GM21381 (cell line): ENCODE measurements around the gene CYCS.
"Not testable (repeated sequence)": the region's sequence is repeated elsewhere in the genome, so short reads cannot be mapped to it uniquely, and the experiment has no call there.

Experiments
- ATAC-seq: cut with Tn5 transposase; IDR thresholded peaks from one replicate; pipeline ENCODE4 v1.9.1; 2021; ENCODE audit warnings: mild to moderate bottlenecking, moderate library complexity; ENCODE audit not compliant: unreplicated experiment

CYCS gene

GRCh38 chr7:25125137-25125946 lies at the start of gene CYCS:
Gene CYCS, minus strand, starts transcription at chr7:25125260. Its CDS starts 1,141 bp downstream, at chr7:25124119.
- ATAC-seq, result peak; percentile 93

- no peak for ATAC-seq
These were observed 48.1 kb upstream of the CYCS start for GRCh38 chr7:25173184-25173583.

DNA sequence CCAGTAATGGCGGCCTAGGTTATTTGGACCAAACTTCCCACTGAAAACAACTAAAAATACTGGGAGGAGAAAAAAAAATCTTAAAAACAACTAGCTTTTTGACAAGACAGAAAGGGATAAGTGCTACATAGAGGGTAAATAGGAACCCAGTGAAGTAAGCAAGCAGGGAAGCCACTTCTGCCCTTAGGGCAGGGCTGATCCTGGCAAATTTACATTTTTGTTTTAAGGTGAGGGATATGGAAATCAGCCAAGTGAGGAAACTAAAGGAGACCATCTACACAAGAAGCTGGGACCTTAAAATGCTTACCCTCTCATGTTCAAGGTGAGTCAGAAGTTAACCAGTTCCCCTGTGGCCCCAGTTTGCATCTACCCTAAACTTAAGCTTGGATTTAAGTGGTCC lies 46.5 kb upstream of the CYCS start:
- no peak for ATAC-seq

- ATAC-seq, result no peak
These were observed 46.0 kb upstream of the CYCS start for GRCh38 chr7:25171071-25171470.

GRCh38 chr7:25169683-25170082 lies 44.6 kb upstream of the CYCS start:
- no peak for ATAC-seq

GRCh38 chr7:25168145-25168544 lies 43.1 kb upstream of the CYCS start:
- ATAC-seq, result no peak

GRCh38 chr7:25167262-25167843 lies 42.3 kb upstream of the CYCS start:
- ATAC-seq, result no peak

- ATAC-seq, result not testable (repeated sequence)
These were observed 35.0 kb upstream of the CYCS start for GRCh38 chr7:25159983-25160596.

- no peak for ATAC-seq
These were observed 33.9 kb upstream of the CYCS start for GRCh38 chr7:25158966-25159365.

DNA sequence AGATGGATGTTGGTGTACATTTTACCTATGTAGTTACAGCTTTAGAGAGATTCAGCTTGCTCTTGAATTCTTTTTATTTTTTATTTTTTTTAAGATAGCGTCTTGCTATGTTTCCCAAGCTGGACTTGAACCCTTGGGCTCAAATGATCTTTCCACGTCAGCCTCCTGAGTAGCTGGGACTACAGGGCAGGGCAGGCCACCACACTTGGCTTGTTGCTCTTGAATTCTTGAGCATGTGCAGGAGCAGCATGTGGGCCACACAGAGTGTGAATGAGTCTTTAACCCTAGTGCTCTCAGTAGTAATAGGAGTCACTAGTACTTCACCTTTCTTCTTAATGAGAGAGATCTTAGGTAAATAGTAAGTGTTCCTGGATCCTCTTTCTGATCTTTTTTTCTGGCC lies 26.7 kb upstream of the CYCS start:
- no peak for ATAC-seq

DNA sequence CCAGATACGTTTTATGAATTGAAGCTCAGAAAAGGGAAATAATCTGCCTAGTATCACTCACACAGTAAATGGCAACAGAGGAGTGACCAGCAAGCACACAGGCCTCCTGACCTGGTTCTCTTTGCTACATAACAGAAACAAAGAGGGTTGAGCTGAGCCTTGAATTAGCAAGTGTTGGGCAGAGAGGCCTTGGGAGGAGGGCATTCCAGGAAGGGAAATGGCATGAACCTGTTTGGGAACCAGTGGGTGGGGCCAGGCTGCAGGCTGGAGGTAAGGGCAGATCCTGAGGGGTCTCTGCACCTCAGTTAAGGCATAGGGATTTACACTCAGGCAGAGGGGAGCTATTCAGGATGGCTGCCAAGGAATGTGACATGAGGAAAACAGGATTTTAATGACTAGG lies 24.8 kb upstream of the CYCS start:
- ATAC-seq, result no peak

GRCh38 chr7:25148772-25149575 lies 23.9 kb upstream of the CYCS start:
- no peak for ATAC-seq

GRCh38 chr7:25143763-25144162 lies 18.7 kb upstream of the CYCS start:
- no peak for ATAC-seq

GRCh38 chr7:25139536-25139935 lies 14.5 kb upstream of the CYCS start:
- ATAC-seq, result no peak

GRCh38 chr7:25134358-25135010 lies 9.4 kb upstream of the CYCS start:
- ATAC-seq, result no peak

- no peak for ATAC-seq
These were observed 7.4 kb upstream of the CYCS start for GRCh38 chr7:25132430-25132829.

DNA sequence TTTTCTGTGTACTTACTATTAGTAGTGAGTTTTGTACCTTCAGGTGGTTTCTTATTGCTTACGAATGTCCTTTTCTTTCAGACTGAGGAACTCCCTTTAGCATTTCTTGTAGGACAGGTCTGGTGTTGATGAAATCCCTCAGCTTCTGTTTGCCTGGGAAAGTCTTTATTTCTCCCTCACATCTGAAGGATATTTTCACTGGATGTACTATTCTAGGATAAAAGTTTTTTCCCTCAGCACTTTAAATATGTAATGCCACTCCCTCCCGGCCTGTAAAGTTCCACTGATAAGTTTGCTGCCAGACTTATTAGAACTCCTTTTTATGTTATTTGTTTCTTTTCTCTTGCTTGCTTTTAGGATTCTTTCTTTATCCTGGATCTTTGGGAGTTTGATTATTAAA lies 1.7 kb upstream of the CYCS start:
- no peak for ATAC-seq

DNA sequence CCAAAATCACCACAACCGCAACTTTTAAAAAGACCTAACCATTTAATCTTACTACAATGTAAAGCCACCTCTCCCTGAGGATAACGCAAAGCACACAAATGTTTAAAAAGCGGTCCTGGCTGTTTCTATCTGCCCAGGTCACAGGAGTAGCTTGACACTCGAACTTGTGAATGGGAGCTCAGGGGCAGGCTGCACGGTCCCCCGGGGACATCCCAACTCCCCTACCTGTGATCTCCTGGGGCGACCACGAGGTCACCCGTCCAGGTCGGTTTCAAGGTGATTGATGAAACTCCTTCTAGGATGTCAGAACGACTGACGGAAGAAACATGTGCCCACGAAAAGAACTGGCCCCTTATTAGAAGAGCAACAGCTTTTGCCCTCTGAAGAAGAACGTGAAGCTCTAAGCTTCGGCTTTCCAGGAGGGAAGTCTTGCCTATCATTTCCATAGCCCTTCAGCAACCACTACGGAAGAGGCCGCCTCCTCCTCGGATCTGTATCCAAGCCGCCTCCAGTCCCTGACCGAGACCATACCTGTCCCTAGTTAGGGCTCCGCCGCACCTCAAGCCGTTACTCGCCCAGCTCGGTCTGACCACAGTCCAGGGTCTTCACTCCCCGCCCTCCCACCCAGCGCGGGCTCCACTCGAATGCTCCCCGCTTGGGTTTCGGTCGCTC lies 459 bp downstream of the CYCS start:
- ATAC-seq, result peak; percentile 11

DNA sequence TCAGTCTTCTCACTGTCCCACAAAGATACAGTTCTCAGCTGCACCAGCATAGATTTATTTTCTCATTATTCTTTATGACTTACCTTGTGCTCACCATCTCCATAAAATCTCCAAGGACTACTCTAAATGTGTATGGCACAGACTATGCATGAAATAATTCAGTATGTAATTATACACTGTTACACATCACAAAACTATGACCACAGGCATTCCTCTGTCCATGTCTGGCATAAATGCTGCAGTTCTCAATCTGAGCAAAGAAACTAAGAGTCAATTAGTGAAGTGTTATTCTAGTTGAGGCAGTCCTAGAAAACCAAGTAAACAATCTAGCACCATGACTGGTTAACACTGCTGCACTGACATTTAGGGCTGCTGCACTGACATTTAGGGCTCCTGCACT lies 2.7 kb downstream of the CYCS start:
- ATAC-seq, result no peak

GRCh38 chr7:25121599-25121998 lies 3.5 kb downstream of the CYCS start:
- no peak for ATAC-seq
